Activated naive CD4-positive, alpha-beta T cell (primary cell): ENCODE data around the gene UFC1.
"Not testable (repeated sequence)": the region's sequence is repeated elsewhere in the genome, so short reads cannot be mapped to it uniquely, and the experiment has no call there.

Experiments
- DNase-seq, 4 experiments: peaks; one replicate each; lab custom pipeline; 2025; lab: John Stamatoyannopoulos, UW

Gene UFC1

DNA sequence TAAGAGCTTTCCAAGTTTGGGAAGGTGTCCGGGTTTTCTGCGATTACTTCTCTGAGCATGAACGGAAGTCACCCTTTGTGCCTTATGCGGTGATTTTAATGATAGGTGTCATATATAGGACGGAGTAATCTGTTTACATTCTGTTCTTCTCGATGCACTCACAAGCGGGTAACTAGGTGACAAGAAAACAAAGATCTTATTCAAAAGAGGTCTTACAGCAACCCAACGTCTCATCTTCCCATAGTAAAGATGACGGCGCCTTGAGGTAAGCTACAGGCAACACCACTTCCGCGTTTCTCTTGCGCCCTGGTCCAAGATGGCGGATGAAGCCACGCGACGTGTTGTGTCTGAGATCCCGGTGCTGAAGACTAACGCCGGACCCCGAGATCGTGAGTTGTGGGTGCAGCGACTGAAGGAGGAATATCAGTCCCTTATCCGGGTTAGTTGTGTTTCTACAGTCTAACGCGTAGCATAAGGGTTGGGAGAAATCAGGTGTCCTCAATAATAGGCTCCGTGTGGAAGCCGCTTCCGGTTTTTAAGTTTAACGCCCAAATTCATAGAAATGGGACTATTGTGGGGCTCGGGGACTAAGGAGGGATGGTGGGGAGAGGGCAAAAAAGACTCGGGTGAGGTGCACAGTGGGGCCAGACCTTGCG lies at the start of gene UFC1:
TSS of gene UFC1 (plus strand) at position 297 of the 656 bp plus-strand sequence. CDS start at position 317, 20 bp downstream.
- DNase-seq, result peak; percentile 39 to 69 (median 62)

DNA sequence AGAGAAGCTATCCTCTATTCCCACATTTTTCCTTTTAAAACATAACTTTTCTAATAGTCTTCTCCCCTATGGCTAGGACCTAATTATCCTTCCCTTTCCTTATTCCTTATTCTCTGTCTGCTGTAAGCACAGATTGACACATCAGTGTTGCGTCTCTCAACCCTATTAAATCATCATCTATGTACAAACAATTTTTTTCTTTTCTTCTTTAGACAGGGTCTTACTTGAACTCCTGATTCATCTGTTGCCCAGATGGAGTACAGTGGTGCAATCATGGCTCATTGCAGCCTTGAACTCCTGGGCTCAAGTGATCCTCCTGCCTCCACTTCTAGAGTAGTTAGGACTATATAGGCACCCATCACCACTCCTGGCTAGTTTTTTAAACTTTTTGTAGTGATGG lies 47.3 kb upstream of the UFC1 start:
- no peak for DNase-seq

DNA sequence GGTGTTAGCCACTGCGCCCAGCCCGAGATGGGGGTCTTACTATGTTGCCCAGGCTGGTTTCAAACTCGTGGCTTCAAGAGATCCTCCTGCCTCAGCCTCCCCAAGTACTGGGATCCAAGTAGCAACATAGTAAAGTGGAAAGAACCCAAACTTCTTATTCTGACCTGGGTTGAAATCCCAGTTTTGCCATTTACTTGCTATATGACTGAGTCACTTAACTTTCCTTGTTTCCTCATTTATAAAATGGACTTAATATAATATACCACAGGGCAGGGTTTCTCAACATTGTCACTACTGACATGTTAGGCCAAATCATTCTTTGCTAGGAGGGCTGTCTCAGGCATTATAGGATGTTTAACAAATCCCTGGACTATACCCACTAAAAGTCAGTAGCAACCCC lies 42.7 kb upstream of the UFC1 start:
- no peak for DNase-seq

DNA sequence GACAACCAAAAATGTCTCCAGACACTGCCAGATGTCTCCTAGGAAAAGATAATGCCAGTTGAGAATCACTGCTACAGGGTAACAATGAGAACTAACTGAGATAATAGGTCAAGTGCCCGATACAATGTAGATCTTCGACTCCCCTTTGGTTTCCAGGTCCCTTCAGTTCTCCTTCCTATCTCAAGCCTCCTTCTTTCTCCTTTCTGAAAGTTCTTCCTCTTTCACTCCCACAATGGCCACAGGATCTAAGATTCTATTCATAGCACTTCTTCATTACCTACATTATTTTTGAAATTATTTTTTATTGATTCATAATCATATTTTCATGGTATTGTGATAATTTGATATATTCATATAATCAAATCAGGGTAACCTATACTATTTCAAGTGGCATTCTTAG lies 42.3 kb upstream of the UFC1 start:
- no peak for DNase-seq

DNA sequence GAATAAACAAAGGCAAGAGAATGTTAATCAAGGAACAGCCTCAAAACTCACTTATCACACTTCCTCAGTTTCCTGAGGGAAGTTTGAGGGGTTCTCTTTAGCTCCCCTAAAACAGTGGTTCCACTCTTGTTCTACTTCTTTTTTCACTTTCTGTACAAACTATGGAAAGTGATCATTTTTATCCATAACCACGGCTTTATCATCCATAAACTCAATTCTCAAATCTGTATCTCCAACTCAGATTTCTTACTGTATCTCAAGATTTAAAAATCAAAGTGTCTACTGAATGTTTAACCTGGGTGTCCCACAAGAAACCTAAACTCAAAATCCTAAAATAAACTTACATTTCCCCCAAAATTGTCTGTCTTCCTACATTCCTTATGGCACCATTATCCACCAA lies 39.9 kb upstream of the UFC1 start:
- no peak for DNase-seq

DNA sequence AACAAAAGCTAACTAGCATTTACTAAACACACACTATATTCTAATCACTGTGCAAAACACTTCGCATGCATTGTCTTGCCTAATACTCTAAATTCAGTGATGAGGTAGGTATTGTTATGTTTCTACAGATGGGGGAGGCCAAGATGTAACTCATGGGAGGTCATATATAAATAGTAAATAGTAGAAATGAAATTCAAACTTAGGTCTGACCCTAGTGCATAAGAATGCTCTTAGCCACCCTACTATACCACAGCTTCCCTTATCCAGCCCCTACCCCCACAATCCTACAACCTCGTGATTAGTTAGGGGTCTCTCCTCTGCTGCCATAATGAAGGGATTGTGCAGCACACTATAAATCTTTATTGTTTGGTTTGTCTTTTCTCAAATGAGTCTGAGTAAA lies 39.2 kb upstream of the UFC1 start:
- no peak for DNase-seq

DNA sequence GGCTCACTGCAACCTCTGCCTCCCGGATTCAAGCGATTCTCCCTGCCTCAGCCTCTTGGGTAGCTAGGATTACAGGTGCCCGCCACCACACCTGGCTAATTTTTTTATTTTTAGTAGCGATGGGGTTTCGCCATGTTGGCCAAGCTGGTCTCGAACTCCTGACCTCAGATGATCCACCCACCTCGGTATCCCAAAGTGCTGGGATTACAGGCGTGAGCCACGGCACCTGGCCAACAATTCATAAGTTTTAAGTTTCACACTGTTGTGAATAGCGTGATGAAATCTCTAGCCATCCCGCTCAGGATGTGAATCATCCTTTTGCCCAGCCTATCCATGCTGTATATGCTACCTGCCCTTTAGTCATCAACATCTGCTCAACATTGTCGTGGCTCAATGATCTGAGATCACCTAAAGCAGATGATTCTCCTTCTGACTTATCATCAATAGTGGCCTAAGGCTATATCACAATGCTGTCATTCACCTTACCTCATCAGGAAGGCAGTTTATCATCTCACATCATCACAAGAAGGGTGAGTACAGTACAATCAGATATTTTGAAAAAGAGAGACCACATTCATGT lies 38.6 kb upstream of the UFC1 start:
- DNase-seq, result no peak

DNA sequence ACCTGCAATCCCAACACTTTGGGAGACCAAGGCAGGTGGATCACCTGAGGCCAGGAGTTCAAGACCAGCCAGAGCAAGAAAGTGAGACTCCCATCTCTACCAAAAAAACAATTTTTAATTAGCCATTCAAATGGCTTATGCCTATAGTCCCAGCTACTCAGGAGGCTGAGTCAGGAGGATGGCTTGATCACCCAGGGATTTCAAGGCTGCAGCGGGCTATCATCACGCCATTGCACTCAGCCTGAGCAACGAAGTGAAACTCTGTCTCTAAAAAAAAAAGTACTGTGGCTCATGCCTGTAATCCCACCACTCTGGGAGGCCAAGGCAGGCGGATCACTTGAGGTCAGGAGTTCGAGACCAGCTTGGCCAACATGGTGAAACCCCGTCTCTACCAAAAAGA lies 37.8 kb upstream of the UFC1 start:
- DNase-seq, result not testable (repeated sequence)

DNA sequence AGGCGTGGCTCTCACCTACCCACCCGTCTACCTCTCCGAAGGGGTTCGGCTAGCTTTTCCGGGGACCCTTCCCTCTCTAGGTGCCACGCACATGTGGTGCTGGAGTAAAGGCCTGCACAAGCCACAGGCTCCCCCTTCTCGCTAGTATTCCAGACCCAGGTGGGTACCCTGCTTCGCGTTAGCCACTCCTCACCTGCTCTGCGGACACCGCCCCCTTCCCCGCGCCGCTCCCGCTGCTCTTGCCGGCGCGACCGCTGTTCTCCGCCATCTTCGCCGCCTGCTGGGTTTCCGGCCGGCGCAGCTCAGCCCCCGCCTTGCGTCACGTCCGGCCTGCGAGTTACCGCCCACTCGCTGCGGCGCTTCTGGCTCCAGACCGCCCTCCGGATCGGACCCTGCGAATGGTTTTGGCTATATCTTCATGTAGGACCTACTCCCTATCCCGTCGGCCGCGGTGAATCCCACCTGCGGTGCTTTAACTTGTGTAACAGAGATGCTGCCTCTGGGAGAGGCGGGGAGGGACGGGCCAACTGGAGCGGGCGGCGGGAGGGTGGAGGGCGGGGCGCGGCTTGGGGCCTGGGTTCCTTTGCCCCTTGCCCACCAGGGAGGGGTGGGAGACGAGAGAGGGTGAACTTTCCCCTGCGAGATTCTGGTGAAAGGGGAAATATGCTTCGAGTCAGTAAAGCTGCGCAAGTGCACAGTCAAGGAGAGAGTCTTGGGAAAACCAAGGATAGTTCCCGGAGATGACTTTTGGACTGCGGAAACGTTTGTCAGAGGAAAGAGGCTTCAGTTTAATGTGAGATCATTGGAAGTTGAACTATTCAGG lies 35.8 kb upstream of the UFC1 start, which contains the start of the genes NIT1 and PFDN2:
TSS of gene NIT1 (plus strand) at position 347 of the 823 bp plus-strand sequence. CDS start at position 419, 72 bp downstream.
TSS of gene PFDN2 (minus strand) at position 279 of the 823 bp plus-strand sequence. CDS start at position 268, 11 bp downstream.
- peak; percentile 59 to 77 (median 64) for DNase-seq

DNA sequence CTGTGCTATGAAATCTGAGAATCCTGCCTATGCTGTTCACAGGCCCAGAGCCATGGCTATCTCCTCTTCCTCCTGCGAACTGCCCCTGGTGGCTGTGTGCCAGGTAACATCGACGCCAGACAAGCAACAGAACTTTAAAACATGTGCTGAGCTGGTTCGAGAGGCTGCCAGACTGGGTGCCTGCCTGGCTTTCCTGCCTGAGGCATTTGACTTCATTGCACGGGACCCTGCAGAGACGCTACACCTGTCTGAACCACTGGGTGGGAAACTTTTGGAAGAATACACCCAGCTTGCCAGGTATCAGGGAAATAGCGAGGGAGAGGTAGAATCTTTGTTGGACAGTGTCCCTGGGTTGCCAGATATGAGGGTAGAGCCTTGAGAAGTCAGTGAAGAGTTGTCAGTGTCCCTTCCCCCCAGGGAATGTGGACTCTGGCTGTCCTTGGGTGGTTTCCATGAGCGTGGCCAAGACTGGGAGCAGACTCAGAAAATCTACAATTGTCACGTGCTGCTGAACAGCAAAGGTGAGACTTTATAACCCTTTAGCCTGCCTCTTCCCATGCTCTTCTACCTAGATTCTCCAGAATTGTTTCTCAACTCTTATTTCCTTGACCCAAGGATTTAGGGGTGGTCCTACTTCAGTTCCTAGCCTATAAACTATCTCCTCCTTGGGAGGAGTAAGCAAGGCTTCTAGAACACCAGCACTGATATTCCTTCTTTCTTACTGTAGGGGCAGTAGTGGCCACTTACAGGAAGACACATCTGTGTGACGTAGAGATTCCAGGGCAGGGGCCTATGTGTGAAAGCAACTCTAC lies 34.5 kb upstream of the UFC1 start:
- DNase-seq, result peak in 1 of 4 experiments; percentile 14

DNA sequence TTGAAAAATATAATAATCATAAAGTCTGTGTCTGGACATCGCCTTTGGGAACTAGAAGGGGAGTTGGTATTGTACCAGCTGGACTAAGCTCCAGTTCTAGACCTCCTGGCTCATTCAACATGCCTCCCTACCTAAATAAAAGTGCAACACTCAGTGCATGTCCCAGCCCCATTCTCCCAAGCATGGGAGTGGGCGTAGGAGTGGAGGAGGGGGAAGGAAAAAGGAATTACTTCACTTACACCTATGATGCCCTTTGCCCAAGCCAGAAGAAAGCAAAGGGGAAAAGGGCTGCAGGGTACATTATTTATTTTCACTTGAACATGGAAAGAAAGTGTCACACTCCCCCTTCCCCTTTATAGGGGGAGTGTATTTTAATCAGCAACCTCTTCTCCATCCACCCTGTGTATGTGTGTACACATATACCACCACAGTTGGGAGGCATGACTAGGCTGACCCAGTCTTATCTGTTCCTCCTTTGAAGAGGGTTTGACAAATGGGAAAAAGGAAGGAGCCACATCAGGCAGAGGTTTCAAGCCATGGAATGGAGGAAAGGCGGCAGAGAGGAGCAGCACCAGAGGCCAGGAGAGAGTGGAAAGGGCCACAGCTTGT lies 32.6 kb upstream of the UFC1 start:
- no peak for DNase-seq

DNA sequence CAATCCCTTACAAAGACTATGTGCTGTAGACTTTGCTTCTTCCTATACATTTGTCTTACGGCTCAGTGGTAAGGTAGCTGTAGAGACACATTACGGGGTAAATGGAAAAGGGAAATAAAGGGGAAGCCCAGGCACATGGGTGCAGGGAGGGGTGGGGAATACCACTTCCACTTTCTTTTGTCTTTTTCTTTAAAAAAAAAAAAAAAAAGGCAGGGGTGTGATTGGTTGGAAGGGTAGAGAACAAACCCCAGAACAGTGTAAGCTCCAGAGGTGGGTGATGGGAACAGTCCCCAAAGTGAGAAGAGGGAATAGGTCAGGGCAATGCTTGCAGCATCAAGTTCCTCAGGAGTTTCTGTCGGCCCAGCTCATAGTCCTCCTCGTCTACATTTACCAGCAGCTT lies 31.9 kb upstream of the UFC1 start:
- DNase-seq, result no peak

DNA sequence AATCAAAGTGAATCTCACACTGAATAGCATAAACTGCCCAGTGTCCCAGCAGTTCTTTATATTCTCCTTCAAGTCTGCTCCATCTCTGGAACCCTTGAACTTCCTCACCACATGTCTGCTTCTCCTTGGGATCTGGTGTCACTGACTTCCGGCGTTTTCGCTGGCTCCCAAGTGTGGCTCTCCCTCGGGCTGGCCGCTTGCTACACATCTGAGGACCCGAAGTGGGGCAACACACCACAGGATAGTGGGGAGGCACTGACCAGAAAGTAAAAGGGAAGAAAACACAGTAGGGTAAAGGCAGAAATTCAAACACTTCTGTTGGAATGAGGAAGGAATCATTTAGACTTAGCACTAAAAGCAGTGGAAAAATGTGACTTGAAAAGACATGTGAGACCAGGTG lies 30.8 kb upstream of the UFC1 start:
- no peak for DNase-seq

DNA sequence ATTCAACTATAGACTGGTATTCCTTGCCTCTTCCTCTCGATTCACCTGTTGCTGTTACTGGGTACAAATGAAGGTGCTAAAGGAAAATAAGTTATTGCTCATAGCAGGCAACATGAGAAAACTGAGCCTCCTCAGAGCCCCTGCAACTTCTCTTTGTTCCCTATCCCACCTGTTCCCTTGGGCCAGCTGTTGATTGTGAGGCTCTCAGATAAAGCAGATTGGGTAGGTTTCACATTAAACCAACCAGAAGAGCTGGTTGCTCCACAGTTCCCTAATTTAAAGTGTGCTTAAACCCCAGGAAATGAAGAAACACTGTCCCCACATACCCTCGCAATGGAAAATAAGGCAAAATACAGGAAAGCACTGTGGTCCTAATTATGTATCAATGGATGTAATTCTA lies 26.1 kb upstream of the UFC1 start:
- DNase-seq, result no peak

DNA sequence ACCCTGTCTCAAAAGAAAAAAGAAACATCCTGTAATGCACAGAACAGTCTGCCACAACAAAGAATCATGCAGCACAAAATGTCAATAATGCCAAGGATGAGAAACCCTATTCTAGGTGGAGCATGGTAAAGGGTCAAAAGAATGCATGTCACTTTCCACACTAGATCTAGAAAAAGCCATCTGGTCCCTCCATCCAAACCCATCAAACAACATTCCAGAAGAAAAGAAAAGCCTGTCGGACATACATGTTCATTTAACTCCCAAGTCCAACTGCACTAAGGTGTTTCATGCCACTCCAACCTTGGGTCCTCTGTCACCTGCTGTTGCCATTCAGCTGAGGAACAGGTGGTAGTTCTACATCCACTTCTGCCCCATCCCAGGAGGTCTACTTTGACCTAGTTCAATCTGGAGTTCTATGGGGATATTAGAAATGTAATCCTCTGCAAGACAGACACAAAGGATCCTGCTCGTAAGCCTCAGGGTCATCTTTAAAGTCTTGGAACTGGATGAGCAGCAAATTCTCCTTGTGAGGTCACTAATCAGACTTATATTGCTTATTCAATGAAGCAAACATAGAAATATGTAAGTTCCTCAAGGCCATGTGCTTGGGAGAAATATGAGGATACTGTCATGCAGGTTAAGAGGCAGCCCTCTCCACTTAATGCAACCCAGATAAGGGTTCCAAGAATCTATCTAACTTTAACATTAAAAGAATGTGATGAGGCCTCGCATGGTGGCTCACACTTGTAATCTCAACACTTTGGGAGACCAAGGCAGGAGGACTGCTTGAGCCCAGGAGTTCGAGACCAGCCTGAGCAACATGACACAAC lies 25.0 kb upstream of the UFC1 start:
- no peak for DNase-seq

DNA sequence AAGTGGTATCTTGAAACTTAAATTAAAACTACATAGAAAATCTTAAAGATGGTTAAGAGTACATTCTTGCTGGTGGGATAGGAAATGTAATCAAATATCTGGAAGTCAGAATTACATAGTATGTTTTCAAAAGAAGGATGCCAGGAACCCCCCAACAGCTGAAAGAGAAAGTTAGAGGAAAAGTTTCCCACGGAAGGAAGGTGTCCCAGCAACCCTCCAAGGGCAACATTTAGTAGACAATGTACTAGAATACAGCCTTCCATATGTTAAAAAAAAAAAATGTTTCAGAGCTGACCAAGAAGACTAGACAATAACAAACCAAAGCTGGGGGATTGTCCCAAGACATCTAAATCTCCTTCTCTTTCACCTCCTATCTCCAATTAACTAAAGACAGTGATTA lies 23.5 kb upstream of the UFC1 start:
- no peak for DNase-seq

DNA sequence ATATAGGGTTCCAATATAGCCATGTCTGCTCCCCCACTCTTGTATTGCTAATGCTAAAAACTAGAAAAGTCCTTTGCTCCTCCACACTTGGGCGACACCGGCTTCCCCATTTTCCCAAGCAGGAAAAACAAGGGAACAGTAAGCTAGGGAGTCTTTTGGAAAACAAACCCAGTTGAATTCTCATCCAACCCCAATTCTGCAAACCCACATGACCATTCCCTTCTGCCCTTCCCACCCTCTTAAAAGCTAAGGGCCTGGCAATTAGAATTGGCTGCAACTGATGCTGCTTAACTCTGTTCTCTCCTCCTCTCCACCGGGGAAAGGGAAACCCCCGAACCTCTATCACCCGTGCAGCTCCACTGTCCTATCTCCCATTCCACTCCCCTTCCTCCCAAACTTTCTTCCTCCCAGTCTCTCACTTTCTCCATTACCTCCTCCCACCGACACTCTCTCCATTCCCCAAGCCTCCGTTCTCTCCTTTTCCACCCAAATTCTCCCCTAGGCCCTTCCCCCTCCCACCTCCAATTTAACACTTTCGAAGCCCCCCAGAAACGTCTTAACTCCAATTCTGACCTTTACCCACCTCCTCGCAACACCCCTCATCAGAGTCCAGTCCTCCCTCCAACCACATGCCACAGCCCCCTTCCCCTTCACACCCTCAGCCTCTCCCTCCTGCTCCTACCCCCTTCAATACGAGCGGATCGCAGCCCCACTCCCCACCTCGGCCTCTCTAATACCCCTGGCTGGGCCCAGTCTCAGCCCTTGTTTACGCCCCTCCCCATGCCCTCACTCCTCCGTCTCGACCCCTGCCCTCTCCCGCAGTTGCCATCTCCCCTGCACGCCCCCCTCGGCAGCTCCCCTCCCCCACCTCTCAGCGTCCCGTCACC lies 22.0 kb upstream of the UFC1 start:
- DNase-seq, result no peak

DNA sequence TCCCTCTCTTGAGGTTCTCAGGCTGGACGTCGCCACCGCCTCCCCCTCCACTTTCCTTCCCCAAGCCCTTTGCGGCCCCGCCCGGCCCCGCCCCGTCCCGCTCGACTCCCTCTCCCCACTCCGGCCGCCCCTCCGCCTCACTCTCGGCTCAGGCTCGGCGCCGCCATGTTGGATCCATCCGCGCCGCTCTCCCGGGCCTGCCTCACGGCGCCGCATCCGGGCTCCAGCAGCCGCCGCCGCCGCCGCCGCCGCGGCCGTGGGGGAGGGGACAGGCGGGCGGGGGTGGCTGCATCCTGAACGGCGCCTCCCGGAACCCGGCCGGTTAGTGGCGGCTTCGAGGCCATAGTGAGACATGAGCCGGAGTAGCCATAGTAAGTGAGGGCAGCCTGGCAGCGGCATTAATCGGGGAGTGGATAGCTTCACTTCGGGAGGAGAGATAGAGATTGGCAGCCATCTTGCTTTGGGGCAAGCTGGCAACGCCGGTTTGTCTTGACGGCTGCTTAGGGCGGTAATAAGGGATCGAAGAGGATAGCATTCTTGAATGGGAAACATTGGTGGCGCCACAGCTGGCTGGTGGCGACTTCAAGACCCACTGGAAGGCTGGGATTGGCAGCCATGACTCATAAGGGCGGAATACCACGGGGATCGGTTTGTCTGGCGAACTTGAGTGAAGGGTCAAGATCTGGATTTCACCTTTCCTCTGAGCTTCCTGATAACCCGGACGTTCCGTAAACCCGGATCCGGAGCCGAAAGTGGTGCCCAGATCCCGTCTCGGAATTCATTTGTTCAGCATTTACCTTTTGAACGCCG lies 21.2 kb upstream of the UFC1 start, which contains the start of gene DEDD:
TSS of gene DEDD (minus strand) at position 258 of the 810 bp plus-strand sequence. CDS start 8,205 bp downstream, outside the sequence.
- peak; percentile 67 to 82 (median 70) for DNase-seq
